ENCODE data around the gene PTCD2.
A peak's percentile ranks its signal among the peaks of the same experiment; 100 is the strongest.

The PTCD2 gene

DNA sequence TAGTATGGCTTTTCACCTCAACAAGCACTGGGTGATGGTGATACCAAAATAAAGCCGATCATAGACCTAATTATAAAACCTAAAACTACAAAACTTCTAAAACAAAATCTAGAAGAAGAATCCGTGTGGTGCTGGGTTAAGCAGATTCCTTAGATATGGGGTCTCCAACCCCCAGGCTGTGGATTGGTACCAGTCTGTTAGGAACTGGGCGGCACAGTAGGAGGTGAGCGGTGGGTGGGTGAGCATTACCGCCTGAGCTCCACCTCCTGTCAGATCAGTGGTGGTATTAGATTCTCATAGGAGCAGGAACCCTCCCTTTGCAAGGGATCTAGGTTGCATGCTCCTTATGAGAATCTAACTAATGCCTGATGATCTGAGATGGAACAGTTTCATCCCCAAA, 33.4 kb upstream of the PTCD2 start:
- no peak overlapping the region for H3K27ac ChIP-seq (ENCODE audit: low read depth, low read length)
- no peak overlapping the region for H3K4me2 ChIP-seq (ENCODE audit: low read length)
- no peak for TF ChIP-seq EZH2phosphoT487 (IDR thresholded peaks at IDR 0.05; ENCODE audit: borderline replicate concordance, low read length)
- TF ChIP-seq, protein P1, sequence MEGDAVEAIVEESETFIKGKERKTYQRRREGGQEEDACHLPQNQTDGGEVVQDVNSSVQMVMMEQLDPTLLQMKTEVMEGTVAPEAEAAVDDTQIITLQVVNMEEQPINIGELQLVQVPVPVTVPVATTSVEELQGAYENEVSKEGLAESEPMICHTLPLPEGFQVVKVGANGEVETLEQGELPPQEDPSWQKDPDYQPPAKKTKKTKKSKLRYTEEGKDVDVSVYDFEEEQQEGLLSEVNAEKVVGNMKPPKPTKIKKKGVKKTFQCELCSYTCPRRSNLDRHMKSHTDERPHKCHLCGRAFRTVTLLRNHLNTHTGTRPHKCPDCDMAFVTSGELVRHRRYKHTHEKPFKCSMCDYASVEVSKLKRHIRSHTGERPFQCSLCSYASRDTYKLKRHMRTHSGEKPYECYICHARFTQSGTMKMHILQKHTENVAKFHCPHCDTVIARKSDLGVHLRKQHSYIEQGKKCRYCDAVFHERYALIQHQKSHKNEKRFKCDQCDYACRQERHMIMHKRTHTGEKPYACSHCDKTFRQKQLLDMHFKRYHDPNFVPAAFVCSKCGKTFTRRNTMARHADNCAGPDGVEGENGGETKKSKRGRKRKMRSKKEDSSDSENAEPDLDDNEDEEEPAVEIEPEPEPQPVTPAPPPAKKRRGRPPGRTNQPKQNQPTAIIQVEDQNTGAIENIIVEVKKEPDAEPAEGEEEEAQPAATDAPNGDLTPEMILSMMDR (IDR thresholded peaks at IDR 0.05; ENCODE audit: low read depth, low read length, poor library complexity, severe bottlenecking), result no peak
- no peak overlapping the region for H3K4me3 ChIP-seq (ENCODE audit: low read length)
- H3K36me3 ChIP-seq (ENCODE audit: control insufficient read depth, low read length), result peaks cover 82% of the 10 kb centered on the region
- H3K9me3 ChIP-seq (ENCODE audit: control insufficient read depth, insufficient read depth, low read length), result no peaks in the 10 kb centered on the region
- no peaks in the 10 kb centered on the region for H3K9me2 ChIP-seq (replicated peaks; ENCODE audit: control insufficient read depth, low read length)
- peaks cover 74% of the 10 kb centered on the region for H3K4me1 ChIP-seq (ENCODE audit: control insufficient read depth, low read length)
- peaks cover 23% of the 10 kb centered on the region for H3F3A ChIP-seq (ENCODE audit: control insufficient read depth, insufficient read depth)
- no peaks in the 10 kb centered on the region for H3K27me3 ChIP-seq (ENCODE audit: control insufficient read depth, low read length)
- H4K20me1 ChIP-seq (ENCODE audit: control insufficient read depth, insufficient read depth, low read depth, low read length), result no peaks in the 10 kb centered on the region
- peaks cover 42% of the 10 kb centered on the region for H3K79me2 ChIP-seq (ENCODE audit: control insufficient read depth, low read length)

GRCh38 chr5:72288924-72289323, 31.2 kb upstream of the PTCD2 start:
- Histone ChIP-seq H3K36me3 (ENCODE audit: control insufficient read depth, low read length) (peaks cover 83% of the 10 kb centered on the region), H3K4me2 (ENCODE audit: low read length) (no peak overlapping the region), H3K9me3 (ENCODE audit: control insufficient read depth, insufficient read depth, low read length) (no peaks in the 10 kb centered on the region), H4K20me1 (ENCODE audit: control insufficient read depth, insufficient read depth, low read depth, low read length) (no peaks in the 10 kb centered on the region), H3K4me1 (ENCODE audit: control insufficient read depth, low read length) (peaks cover 89% of the 10 kb centered on the region), H3K9me2 (replicated peaks; ENCODE audit: control insufficient read depth, low read length) (no peaks in the 10 kb centered on the region), H3F3A (ENCODE audit: control insufficient read depth, insufficient read depth) (peaks cover 40% of the 10 kb centered on the region), H3K27ac (ENCODE audit: low read depth, low read length) (no peak overlapping the region), H3K79me2 (ENCODE audit: control insufficient read depth, low read length) (peaks cover 59% of the 10 kb centered on the region), H3K27me3 (ENCODE audit: control insufficient read depth, low read length) (no peaks in the 10 kb centered on the region), H3K4me3 (ENCODE audit: low read length) (no peak overlapping the region)
- TF ChIP-seq, protein P1 (IDR thresholded peaks at IDR 0.05; ENCODE audit: low read depth, low read length, poor library complexity, severe bottlenecking), result no peak
- TF ChIP-seq EZH2phosphoT487 (IDR thresholded peaks at IDR 0.05; ENCODE audit: borderline replicate concordance, low read length), result no peak

DNA sequence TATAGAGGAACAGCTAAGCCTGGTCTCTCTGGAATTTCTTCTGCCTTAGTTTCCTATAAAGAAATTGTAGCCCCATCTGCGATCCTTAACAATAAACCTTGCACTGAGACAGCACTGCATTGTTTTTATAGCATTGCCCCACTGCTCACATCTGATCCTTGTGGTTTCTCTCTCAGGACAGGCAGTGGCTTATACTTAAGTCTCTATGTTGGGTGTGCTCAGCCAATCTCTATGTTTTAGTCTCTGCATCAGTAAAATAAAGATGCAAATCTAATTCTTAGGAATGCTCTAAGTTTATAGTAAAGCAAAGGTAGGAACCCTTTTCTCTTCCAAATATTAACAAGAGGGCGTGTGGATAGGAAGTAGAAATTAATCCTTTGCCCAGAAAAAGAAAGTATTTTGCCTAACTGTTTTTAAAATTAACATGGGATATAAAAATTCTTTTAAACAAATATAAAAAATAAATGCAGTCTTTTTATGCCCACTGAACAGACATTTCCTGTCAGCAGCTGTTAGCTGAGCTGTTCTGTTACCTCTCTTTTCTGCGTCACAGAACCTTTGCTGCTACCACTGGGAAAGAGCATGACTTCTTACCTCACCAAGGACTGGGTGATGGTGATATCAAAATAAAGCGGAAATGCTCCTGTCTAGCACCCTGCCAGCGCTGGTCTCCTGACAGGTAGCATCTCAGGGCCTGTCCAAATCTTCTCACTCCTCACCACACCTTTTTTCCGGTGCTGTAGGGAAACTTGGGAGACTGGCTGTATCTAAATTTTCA, 29.6 kb upstream of the PTCD2 start:
- H3K36me3 ChIP-seq (ENCODE audit: control insufficient read depth, low read length), result peaks cover 86% of the 10 kb centered on the region
- H3K27me3 ChIP-seq (ENCODE audit: control insufficient read depth, low read length), result no peaks in the 10 kb centered on the region
- peaks cover 53% of the 10 kb centered on the region for H3F3A ChIP-seq (ENCODE audit: control insufficient read depth, insufficient read depth)
- H3K4me3 ChIP-seq (ENCODE audit: low read length), result peak overlapping the region; percentile 60
- H3K4me2 ChIP-seq (ENCODE audit: low read length), result peak overlapping the region; percentile 94
- peaks cover 66% of the 10 kb centered on the region for H3K79me2 ChIP-seq (ENCODE audit: control insufficient read depth, low read length)
- no peaks in the 10 kb centered on the region for H4K20me1 ChIP-seq (ENCODE audit: control insufficient read depth, insufficient read depth, low read depth, low read length)
- TF ChIP-seq, protein P1 (IDR thresholded peaks at IDR 0.05; ENCODE audit: low read depth, low read length, poor library complexity, severe bottlenecking), result no peak
- no peak for TF ChIP-seq EZH2phosphoT487 (IDR thresholded peaks at IDR 0.05; ENCODE audit: borderline replicate concordance, low read length)
- no peaks in the 10 kb centered on the region for H3K9me2 ChIP-seq (replicated peaks; ENCODE audit: control insufficient read depth, low read length)
- peaks cover 94% of the 10 kb centered on the region for H3K4me1 ChIP-seq (ENCODE audit: control insufficient read depth, low read length)
- H3K27ac ChIP-seq (ENCODE audit: low read depth, low read length), result peak overlapping the region; percentile 95
- H3K9me3 ChIP-seq (ENCODE audit: control insufficient read depth, insufficient read depth, low read length), result no peaks in the 10 kb centered on the region

Measured in DOHH2 (cell line).